ENCODE data around the gene PLEKHM2.

The PLEKHM2 gene

DNA sequence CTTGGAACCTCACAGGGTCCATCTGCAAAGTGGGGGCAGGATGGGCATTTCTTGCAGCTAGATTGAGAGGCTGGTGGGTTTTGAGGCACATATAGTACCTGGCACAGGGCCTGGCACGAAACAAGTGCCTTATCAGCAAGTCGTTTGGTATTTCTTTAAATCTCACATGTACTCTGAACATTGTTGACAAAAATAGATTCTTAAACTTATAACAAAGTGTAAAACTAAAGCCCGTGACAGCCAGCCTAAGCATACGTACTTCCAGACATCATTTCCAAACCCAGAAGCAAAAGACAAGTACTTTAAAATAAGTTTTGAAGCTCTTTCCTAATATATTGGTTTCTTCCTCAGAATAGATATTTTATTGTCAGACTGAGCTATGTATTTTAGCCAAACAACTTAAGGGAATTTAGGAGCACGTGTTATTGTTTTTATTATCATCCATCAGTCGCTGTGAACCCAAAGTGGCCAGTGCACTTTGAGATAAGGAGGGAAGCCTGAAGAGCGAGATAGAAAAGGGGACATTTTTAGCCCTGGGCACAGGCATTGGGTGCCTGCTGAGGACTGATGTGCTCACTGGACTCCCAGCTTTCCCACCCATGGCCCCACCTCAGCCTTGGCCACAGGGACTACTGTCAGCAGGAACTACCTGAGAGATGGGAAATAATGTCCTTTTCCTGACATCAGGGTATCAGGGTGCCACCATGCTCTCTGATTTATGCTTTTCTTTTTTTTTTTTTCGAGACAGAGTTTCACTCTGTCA is 77.4 kb downstream of the PLEKHM2 start:
- DNase-seq = no peak

DNA sequence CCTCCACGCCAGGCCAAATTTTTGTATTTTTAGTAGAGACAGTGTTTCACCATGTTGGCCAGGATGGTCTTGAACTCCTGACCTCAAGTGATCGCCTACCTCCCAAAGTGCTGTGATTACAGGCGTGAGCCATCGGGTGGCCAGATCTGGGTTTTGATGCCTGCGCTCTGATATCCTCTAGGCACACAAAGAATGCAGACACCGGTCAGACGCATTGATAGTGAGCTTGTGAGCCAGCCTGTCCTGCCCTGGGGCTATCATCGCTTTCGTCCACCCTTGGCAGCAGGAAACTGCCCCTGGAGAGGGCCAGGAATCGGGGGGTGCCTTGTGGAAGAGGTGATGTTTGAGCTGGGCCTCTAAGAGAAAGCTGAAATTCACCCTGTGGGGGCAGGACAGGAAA is 78.4 kb downstream of the PLEKHM2 start:
- DNase-seq = no peak

DNA sequence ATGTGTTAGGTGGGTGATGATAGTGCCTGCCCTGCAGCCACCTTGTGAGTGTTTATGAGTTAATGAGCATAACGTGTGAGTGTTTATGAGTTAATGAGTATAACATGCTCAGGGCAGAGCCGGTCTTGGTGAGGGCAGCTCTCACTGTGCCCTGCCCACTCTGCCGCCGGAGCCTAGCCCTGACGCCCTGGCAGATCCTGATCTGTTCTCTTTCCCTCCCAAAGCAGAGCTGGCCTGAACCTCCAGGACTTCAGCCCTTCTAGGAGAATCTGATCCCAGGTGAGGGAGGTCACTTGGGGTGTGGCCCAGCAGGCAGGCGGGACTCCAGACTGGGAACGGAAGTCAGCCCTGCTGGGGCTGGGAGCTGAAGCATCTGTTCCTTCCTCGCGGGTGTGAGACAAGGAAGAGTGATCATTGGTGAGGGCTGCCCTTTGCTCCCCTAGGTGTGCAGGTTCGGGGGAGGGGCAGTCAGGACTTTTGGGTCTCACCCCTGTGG is 80.2 kb downstream of the PLEKHM2 start:
- no peak for DNase-seq

DNA sequence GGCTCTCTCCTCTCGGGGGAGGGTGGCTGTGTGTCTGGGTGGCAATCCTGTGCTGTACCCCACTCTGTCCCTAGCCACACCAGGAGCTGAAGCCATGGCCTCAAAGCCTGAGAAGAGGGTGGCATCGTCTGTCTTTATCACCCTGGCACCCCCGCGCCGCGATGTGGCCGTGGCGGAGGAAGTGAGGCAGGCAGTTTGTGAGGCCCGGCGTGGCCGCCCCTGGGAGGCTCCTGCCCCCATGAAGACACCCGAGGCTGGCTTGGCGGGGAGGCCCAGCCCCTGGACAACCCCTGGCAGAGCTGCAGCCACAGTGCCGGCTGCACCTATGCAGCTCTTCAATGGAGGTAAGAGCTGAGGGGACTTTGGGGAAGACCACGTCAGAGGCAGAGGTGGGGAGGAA is 80.8 kb downstream of the PLEKHM2 start:
- DNase-seq = no peak

DNA sequence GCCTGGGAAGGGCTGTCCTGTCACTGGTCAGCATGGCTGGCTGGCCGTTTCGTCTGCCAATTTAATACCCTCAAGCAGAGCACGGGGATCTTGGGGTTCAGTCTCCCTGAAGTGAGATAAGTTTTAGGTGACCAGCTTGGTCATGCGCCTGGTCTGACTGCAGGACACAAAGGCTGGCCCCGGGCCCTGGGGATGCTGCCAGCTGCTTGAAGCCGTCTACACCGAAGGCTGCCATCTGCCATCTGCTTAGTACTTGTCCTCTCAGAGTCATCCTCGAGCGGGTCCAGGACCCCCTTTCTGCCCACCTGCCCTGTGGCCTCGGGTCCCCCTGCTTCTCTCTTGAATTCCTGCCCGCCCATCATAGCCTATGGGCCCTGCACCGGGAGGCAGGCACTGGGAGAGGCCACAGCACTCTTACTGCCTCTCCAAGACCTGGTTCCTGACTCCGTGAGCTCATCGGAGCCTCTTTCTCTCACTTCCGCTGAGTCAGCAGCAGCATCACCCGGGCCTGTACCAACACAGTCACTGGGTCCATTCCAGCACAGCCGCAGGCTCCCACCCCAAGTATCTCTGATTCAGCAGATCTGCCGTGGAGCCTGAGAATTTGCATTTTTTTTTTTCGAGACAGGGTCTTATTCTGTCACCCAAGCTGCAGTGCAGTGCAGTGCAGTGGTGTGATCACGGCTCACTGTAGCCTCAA is 81.5 kb downstream of the PLEKHM2 start:
- DNase-seq = no peak

DNA sequence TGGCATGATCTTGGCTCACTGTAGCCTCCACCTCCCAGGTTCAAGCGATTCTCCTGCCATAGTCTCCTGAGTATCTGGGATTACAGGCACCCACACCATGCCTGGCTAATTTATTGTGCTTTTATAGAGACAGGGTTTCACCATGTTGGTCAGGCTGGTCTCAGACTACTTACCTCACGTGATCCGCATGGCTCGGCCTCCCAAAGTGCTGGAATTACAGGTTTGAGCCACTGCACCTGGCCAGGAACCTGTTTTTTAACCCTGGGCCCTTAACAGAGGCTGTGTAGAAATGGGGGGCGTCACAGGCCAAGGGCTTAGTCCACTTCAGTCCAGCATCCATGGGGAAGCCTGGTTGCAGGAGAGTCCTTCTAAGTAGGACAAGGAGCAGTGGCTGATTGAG is 83.8 kb downstream of the PLEKHM2 start:
- no peak for DNase-seq

DNA sequence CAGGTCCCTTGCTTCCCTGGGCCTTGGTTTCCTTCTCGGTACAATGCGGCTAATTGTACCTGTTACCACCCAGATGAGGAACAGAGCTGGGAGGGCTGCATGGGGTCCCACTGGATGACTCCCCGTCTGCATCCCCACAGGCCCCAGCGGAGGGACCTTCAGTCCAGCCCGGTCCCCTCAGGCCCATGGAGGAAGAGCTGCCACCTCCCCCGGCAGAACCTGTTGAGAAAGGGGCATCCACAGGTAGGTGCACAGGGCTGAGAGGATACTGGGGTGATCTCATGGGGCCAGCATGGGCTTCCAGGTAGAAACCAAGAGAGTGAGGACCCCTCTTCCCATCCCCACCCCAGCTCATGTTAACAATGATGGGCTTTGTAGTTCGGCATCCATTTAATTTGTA is 84.3 kb downstream of the PLEKHM2 start:
- DNase-seq = no peak

DNA sequence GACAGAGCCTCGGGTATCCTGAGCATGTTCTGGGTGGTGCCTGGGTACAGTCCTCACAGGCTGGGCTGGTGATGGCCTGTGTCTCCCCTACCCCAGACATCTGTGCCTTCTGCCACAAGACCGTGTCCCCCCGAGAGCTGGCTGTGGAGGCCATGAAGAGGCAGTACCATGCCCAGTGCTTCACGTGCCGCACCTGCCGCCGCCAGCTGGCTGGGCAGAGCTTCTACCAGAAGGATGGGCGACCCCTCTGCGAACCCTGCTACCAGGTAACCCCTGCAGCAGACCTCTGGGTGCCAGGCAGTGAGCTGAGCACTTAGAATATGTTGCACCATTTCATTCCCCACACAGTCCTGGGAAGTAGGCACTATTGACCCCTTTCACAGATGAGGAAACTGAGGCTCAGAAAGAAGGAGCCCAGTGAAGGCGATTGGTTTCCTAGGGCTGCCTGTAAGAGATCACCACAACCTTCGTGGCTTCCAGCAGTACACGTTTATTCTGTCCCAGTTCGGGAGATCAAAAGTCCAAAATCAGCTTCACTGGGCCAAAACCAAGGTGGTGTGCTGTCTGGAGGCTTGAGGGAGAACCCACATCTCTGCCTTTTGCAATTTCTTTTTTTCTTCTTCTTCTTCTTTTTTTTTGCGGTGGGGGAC is 86.3 kb downstream of the PLEKHM2 start:
- DNase-seq = no peak

DNA sequence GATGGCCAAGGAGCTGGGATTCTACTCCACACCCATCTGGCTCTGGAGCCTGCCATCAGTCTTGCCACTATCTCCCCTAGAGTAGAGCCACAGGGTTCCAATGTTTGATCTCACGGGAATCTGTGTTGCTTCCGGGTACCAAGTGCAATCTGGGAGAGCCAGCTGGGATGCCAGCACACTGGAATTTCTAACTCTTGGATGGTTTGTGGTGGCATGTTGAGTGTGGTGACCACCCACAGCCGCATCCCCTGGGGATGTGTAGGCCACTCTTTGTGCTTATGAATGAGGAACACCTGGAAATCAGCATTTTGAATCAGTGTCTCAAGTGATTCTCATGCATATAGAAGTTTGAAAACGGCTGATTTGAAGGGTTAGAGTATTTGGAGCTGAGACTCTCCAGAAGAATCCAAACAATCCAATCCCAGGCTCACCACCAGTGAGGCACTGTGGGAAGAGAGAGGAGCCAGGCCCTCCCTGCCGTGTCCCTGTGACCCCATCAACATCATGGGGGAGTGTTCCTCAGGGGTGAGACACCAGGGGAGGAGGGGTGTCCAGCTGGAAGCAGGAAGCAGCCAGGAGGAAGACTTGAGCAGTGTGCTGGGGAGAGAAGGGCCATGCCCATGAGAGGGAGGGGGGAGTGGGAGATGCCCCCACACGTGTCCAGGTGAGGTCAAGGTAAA is 87.9 kb downstream of the PLEKHM2 start:
- DNase-seq = no peak

DNA sequence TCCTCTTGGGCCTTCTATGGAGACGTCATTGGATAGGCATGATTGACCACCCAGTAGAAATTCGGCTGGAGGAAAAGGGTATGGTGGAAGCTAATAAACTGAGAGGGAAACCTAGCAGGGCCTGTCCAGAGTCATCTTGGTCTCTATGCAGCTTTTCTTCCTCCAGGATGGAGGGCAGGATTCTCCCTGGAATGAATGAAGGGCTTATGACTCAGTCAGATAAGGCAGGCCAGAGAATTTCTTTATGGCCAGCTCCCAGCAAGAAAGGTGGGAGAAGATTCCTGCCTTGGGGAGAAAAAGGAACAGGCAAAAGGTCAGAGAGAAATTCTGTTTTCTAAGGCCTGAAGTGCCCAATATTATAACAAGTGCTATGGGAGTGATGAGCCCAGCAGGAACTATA is 91.6 kb downstream of the PLEKHM2 start:
- DNase-seq = no peak

DNA sequence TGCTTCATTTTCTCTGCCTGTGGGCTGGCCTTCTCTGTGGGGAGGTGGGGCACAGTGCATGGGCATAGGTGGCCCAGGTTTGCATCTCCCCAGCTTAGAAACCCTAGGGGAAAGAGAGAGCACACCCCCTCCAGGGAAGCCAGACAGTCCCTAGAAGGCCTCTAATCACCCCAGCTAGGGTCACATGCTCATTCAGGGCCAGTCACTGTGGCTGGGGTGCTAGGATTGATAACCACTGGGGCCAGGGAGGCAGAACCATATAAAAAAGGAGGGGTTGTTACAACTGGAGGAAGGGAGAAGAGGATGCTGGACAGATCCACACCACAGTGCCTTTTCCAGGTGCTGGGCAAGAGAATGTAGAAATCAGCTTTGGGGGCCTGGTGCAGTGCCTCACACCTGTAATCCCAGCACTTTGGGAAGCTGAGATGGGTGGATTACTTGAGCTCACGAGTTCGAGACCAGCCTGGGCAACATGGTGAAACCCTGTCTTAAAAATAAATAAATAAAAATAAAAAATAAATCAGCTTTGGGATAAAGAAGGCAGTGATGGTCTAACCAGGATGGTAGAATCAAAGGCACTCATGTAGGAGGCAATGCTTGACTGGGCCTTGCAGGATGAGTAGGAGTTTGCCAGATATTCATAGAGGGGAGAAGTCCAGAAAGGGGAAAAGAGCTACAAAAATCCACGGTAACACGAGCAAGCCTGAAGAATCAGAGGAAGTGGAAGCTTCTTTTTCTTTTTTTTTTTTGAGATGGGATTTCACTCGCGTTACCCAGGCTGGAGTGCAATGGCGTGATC is 94.0 kb downstream of the PLEKHM2 start:
- DNase-seq = no peak

Data from effector CD4-positive, alpha-beta T cell (primary cell).